Neural crest cell (in vitro differentiated cells): ENCODE measurements around the gene OR8J3. TPM values are rescaled to one million over a fixed set of nuclear protein-coding genes. Genes with fewer than 3 reads are reported as not detected.
"Not testable (repeated sequence)": the region's sequence is repeated elsewhere in the genome, so short reads cannot be mapped to it uniquely, and the experiment has no call there.

Experiments
- DNase-seq: peaks from one replicate; pipeline ENCODE4 v3.0.0; 2021; ENCODE audit warnings: low read depth, mixed read lengths, low spot score
- H3K27ac Mint-ChIP-seq: one replicate; pipeline ENCODE4 v1.8.0; 2021; ENCODE audit warnings: mild to moderate bottlenecking, mixed read lengths; ENCODE audit not compliant: unreplicated experiment
- H3K27me3 Mint-ChIP-seq: 2 replicates; pipeline ENCODE4 v1.8.0; 2021; ENCODE audit warnings: low read depth, mild to moderate bottlenecking, mixed read lengths
- H3K36me3 Mint-ChIP-seq: 2 replicates; pipeline ENCODE4 v1.8.0; 2021; ENCODE audit warnings: low read depth, mild to moderate bottlenecking, mixed read lengths
- H3K4me1 Mint-ChIP-seq: 2 replicates; pipeline ENCODE4 v1.8.0; 2021; ENCODE audit warnings: mixed read lengths
- H3K4me3 Mint-ChIP-seq: one replicate; pipeline ENCODE4 v1.8.0; 2021; ENCODE audit warnings: mild to moderate bottlenecking, mixed read lengths
- H3K9me3 Mint-ChIP-seq: 2 replicates; pipeline ENCODE4 v1.8.0; 2021; ENCODE audit warnings: mixed read lengths
- CTCF ChIP-seq: fragments of 200-600 bp; sonication (generic); conservative IDR thresholded peaks from 2 replicates; pipeline ENCODE4 v1.5.0; 2021; ENCODE audit warnings: antibody characterized with exemption, mild to moderate bottlenecking
- total RNA-seq: library from RNA; stranded (reverse); gene quantifications from 2 replicates; pipeline ENCODE4 v1.2.1, GENCODE V29; 2021

OR8J3 gene
- total RNA-seq, 1 donor from 2014 or later: not detected

- DNase-seq: no peak
- no peak overlapping the region for H3K27ac Mint-ChIP-seq
- no peaks in the 10 kb centered on the region for H3K9me3 Mint-ChIP-seq
- H3K27me3 Mint-ChIP-seq: no peaks in the 10 kb centered on the region
- H3K4me3 Mint-ChIP-seq: no peak overlapping the region
- no peaks in the 10 kb centered on the region for H3K36me3 Mint-ChIP-seq
- TF ChIP-seq CTCF: no peak
- no peaks in the 10 kb centered on the region for H3K4me1 Mint-ChIP-seq
Observed at GRCh38 chr11:56163804-56164203, 23.8 kb upstream of the OR8J3 start.

GRCh38 chr11:56160217-56160616 is 20.2 kb upstream of the OR8J3 start, which contains the start of gene OR8K5:
Gene OR8K5 (minus strand): TSS chr11:56160317. CDS start chr11:56160317, 0 bp downstream.
- Mint-ChIP-seq H3K9me3 (peaks cover 10% of the 10 kb centered on the region), H3K27me3 (no peaks in the 10 kb centered on the region), H3K4me3 (no peak within 1 kb of the TSS), H3K36me3 (no peaks in the 10 kb centered on the region), H3K27ac (no peak within 1 kb of the TSS), H3K4me1 (no peaks in the 10 kb centered on the region)
- no peak for DNase-seq
- TF ChIP-seq CTCF: no peak

GRCh38 chr11:56152333-56152732 is 12.3 kb upstream of the OR8J3 start:
- no peak overlapping the region for H3K4me3 Mint-ChIP-seq
- no peak overlapping the region for H3K27ac Mint-ChIP-seq
- no peaks in the 10 kb centered on the region for H3K36me3 Mint-ChIP-seq
- no peak for TF ChIP-seq CTCF
- no peaks in the 10 kb centered on the region for H3K4me1 Mint-ChIP-seq
- peaks cover 20% of the 10 kb centered on the region for H3K9me3 Mint-ChIP-seq
- DNase-seq: no peak
- H3K27me3 Mint-ChIP-seq: no peaks in the 10 kb centered on the region

GRCh38 chr11:56151376-56151775 is 11.4 kb upstream of the OR8J3 start:
- no peak for DNase-seq
- Mint-ChIP-seq H3K27me3 (no peaks in the 10 kb centered on the region), H3K9me3 (peaks cover 16% of the 10 kb centered on the region), H3K36me3 (no peaks in the 10 kb centered on the region), H3K4me3 (no peak overlapping the region), H3K4me1 (no peaks in the 10 kb centered on the region), H3K27ac (no peak overlapping the region)
- TF ChIP-seq CTCF: no peak

- H3K9me3 Mint-ChIP-seq, H3K4me1 Mint-ChIP-seq, H3K4me3 Mint-ChIP-seq, DNase-seq, H3K36me3 Mint-ChIP-seq, H3K27ac Mint-ChIP-seq, H3K27me3 Mint-ChIP-seq: not testable (repeated sequence)
Observed at GRCh38 chr11:56143681-56144080, 3.7 kb upstream of the OR8J3 start.

GRCh38 chr11:56122073-56122472 is 17.9 kb downstream of the OR8J3 start, which contains the start of gene OR8H3:
Gene OR8H3 (plus strand): TSS chr11:56122373. CDS start chr11:56122373, 0 bp downstream.
- no peak within 1 kb of the TSS for H3K27ac Mint-ChIP-seq
- H3K27me3 Mint-ChIP-seq: no peaks in the 10 kb centered on the region
- H3K9me3 Mint-ChIP-seq: peaks cover 3% of the 10 kb centered on the region
- TF ChIP-seq CTCF: no peak
- H3K4me1 Mint-ChIP-seq: no peaks in the 10 kb centered on the region
- DNase-seq: no peak
- H3K36me3 Mint-ChIP-seq: no peaks in the 10 kb centered on the region
- no peak within 1 kb of the TSS for H3K4me3 Mint-ChIP-seq
